A673 (cell line): ENCODE results near the gene POLE4. TPM values are rescaled to one million over a fixed set of nuclear protein-coding genes. Genes with fewer than 3 reads are reported as not detected.

Experiments
- BruUV-seq: library from RNA; stranded (reverse); fragments of 400-500 nt; replicated peaks from 2 replicates; lab custom pipeline; 2021; lab: Mats Ljungman, UMichigan
- CTCF ChIA-PET: fragments of 300-600 bp; sonication (Branson Sonifier 250); formaldehyde crosslinking; loops from one replicate; lab custom pipeline; 2022; ENCODE audit warnings: antibody characterized with exemption; lab: Charles Lee
- POLR2A ChIA-PET: fragments of 300-600 bp; sonication (Branson Sonifier 250); formaldehyde crosslinking; loops from one replicate; lab custom pipeline; 2022; ENCODE audit warnings: antibody characterized with exemption; ENCODE audit not compliant: low non-redundant PET; lab: Charles Lee
- DNase-seq: peaks from one replicate; pipeline ENCODE4 v3.0.0-alpha.2; 2015; ENCODE audit warnings: low spot score
- H3K27ac ChIP-seq: fragments of 200-600 bp; sonication (generic); 2 replicates; pipeline ENCODE4 v1.5.1; 2016; ENCODE audit warnings: mixed run types, low read depth, mild to moderate bottlenecking, mixed read lengths, antibody characterized with exemption, low read length; ENCODE audit not compliant: poor library complexity, severe bottlenecking
- H3K27me3 ChIP-seq: fragments of 200-600 bp; sonication (generic); replicated peaks from 2 replicates; pipeline ENCODE4 v1.6.1; 2017; ENCODE audit warnings: mixed run types, low read depth, mild to moderate bottlenecking, mixed read lengths, antibody characterized with exemption, low read length; ENCODE audit not compliant: insufficient read depth, poor library complexity
- H3K36me3 ChIP-seq: fragments of 200-600 bp; sonication (generic); 2 replicates; pipeline ENCODE4 v1.6.1; 2016; ENCODE audit warnings: mixed run types, mild to moderate bottlenecking, mixed read lengths, antibody characterized with exemption, low read length; ENCODE audit not compliant: insufficient read depth, poor library complexity, severe bottlenecking
- H3K4me1 ChIP-seq: fragments of 200-600 bp; sonication (generic); 2 replicates; pipeline ENCODE4 v1.6.1; 2017; ENCODE audit warnings: mixed run types, mild to moderate bottlenecking, mixed read lengths, antibody characterized with exemption, low read length; ENCODE audit not compliant: insufficient read depth, poor library complexity, severe bottlenecking
- H3K4me3 ChIP-seq: fragments of 200-600 bp; sonication (generic); 2 replicates; pipeline ENCODE4 v1.5.1; 2016; ENCODE audit warnings: low read depth, mixed run types, mild to moderate bottlenecking, mixed read lengths, low read length; ENCODE audit not compliant: poor library complexity, severe bottlenecking
- H3K9me3 ChIP-seq: fragments of 200-600 bp; sonication (generic); 2 replicates; pipeline ENCODE4 v1.6.1; 2016; ENCODE audit warnings: mixed run types, low read depth, mild to moderate bottlenecking, mixed read lengths, antibody characterized with exemption, low read length; ENCODE audit not compliant: poor library complexity, severe bottlenecking
- CTCF ChIP-seq: fragments of 300-800, 200-600 bp; sonication (generic); conservative IDR thresholded peaks from 2 replicates; pipeline ENCODE4 v1.5.1; 2017; ENCODE audit warnings: low read depth, mild to moderate bottlenecking, antibody characterized with exemption, low read length, moderate library complexity, mixed read lengths
- EZH2 ChIP-seq: fragments of 200-600 bp; sonication (generic); IDR thresholded peaks from 2 replicates; pipeline ENCODE4 v1.6.1; 2017; ENCODE audit warnings: borderline replicate concordance, low read depth, mild to moderate bottlenecking, mixed read lengths, antibody characterized with exemption, low read length; ENCODE audit not compliant: poor library complexity, severe bottlenecking
- intact Hi-C: fragments of 100-400 bp; cut with micrococcal nuclease; formaldehyde crosslinking; loops from one replicate; pipeline ENCODE4 v1.10.0; 2022; ENCODE audit not compliant: unreplicated experiment
- total RNA-seq: library from RNA; stranded (reverse); gene quantifications from 2 replicates; pipeline ENCODE4 v1.2.3, GENCODE V29; 2021

POLE4 gene
- total RNA-seq, 1 experiment from 2014 or later: 60.6 TPM

GRCh38 chr2:75018162-75018561 is 59.7 kb downstream of the POLE4 start:
- no peak for TF ChIP-seq EZH2
- TF ChIP-seq CTCF: no peak
- no TSS peak for BruUV-seq
- Histone ChIP-seq H3K27me3 (no peaks in the 10 kb centered on the region), H3K4me1 (peaks cover 7% of the 10 kb centered on the region), H3K9me3 (no peaks in the 10 kb centered on the region), H3K4me3 (no peak overlapping the region), H3K36me3 (no peaks in the 10 kb centered on the region), H3K27ac (no peak overlapping the region)
- no peak for DNase-seq
- POLR2A ChIA-PET: no interaction called here
- CTCF ChIA-PET: no interaction called here
- intact Hi-C loops: no loop called here

Other genes starting within 250 kb of the POLE4 start
- 40.1 and 42.6 TPM in 2 replicates for gene HK2, start 124.5 kb upstream of the POLE4 start, total RNA-seq
- gene TACR1, start 240.9 kb downstream of the POLE4 start, total RNA-seq: not detected in 2 replicates